ENCODE data around the gene ABCA3.
"Not testable (repeated sequence)": the region's sequence is repeated elsewhere in the genome, so short reads cannot be mapped to it uniquely, and the experiment has no call there.

Gene ABCA3

GRCh38 chr16:2340564-2341455, at the start of gene ABCA3:
ABCA3 (minus strand) TSS chr16:2340728; CDS start chr16:2326466, 14,262 bp downstream.
- DNase-seq = peak; percentile 90

- DNase-seq = no peak
These were observed 48.4 kb upstream of the ABCA3 start for GRCh38 chr16:2388875-2389433.

- no peak for DNase-seq
These were observed 47.8 kb upstream of the ABCA3 start for GRCh38 chr16:2388139-2388874.

- DNase-seq = no peak
These were observed 46.5 kb upstream of the ABCA3 start for GRCh38 chr16:2386990-2387389.

GRCh38 chr16:2385982-2386381, 45.5 kb upstream of the ABCA3 start:
- not testable (repeated sequence) for DNase-seq

GRCh38 chr16:2385190-2385836, 44.8 kb upstream of the ABCA3 start:
- no peak for DNase-seq

- no peak for DNase-seq
These were observed 43.9 kb upstream of the ABCA3 start for GRCh38 chr16:2384426-2384825.

GRCh38 chr16:2383501-2383900, 43.0 kb upstream of the ABCA3 start:
- no peak for DNase-seq

- no peak for DNase-seq
These were observed 34.1 kb upstream of the ABCA3 start for GRCh38 chr16:2374644-2375043.

GRCh38 chr16:2373176-2373575, 32.6 kb upstream of the ABCA3 start:
- DNase-seq = no peak

GRCh38 chr16:2372684-2373083, 32.2 kb upstream of the ABCA3 start:
- no peak for DNase-seq

GRCh38 chr16:2371421-2371820, 30.9 kb upstream of the ABCA3 start:
- no peak for DNase-seq

- DNase-seq = no peak
These were observed 30.2 kb upstream of the ABCA3 start for GRCh38 chr16:2370721-2371120.

GRCh38 chr16:2366660-2367309, 26.3 kb upstream of the ABCA3 start:
- DNase-seq = no peak

- DNase-seq = no peak
These were observed 25.1 kb upstream of the ABCA3 start for GRCh38 chr16:2365397-2366294.

- no peak for DNase-seq
These were observed 24.2 kb upstream of the ABCA3 start for GRCh38 chr16:2364638-2365210.

- no peak for DNase-seq
These were observed 21.7 kb upstream of the ABCA3 start for GRCh38 chr16:2362218-2362617.

- DNase-seq = no peak
These were observed 20.6 kb upstream of the ABCA3 start for GRCh38 chr16:2361129-2361528.

GRCh38 chr16:2359919-2360318, 19.4 kb upstream of the ABCA3 start:
- no peak for DNase-seq

GRCh38 chr16:2358811-2359210, 18.3 kb upstream of the ABCA3 start:
- DNase-seq = no peak

- DNase-seq = no peak
These were observed 16.8 kb upstream of the ABCA3 start for GRCh38 chr16:2357331-2357730.

Measured in activated T-cell treated with anti-CD3 and anti-CD28 coated beads for 4 hours (primary cell).